Mesenchymal stem cell (in vitro differentiated cells and primary cell): Measurements from ENCODE around the gene PPIC.

ENCODE experiments used
- DNase-seq: peaks from one replicate; pipeline ENCODE4 v3.0.0-alpha.2; 2013
- H2AFZ ChIP-seq: one replicate; pipeline ENCODE4 v1.6.1; 2013; ENCODE audit warnings: low read depth, mild to moderate bottlenecking, control low read depth, inconsistent platforms, low read length, moderate library complexity
- H2AK5ac ChIP-seq: 2 replicates; pipeline ENCODE4 v1.6.1; 2013; ENCODE audit warnings: low read length, moderate library complexity, mild to moderate bottlenecking, inconsistent platforms; ENCODE audit not compliant: severe bottlenecking
- H2BK120ac ChIP-seq: one replicate; pipeline ENCODE4 v1.6.1; 2013; ENCODE audit warnings: low read depth, mild to moderate bottlenecking, inconsistent platforms, low read length, moderate library complexity
- H2BK12ac ChIP-seq, 2 experiments: one replicate each; pipeline ENCODE4 v1.6.1; 2013; ENCODE audit warnings: inconsistent platforms in 2 of 2, low read length in 2 of 2, mild to moderate bottlenecking in 2 of 2, moderate library complexity in 2 of 2, control low read depth in 1 of 2
- H2BK15ac ChIP-seq: one replicate; pipeline ENCODE4 v1.6.1; 2013; ENCODE audit warnings: mild to moderate bottlenecking, low read depth, inconsistent platforms; ENCODE audit not compliant: poor library complexity, severe bottlenecking
- H2BK5ac ChIP-seq: 2 replicates; pipeline ENCODE4 v1.6.1; 2013; ENCODE audit warnings: low read depth, mild to moderate bottlenecking, low read length, control low read depth, inconsistent platforms; ENCODE audit not compliant: poor library complexity, severe bottlenecking
- H3K14ac ChIP-seq, 2 experiments: one replicate each; pipeline ENCODE4 v1.6.1; 2013; ENCODE audit warnings: inconsistent platforms in 2 of 2, low read length in 2 of 2, control low read depth in 1 of 2, mild to moderate bottlenecking in 1 of 2, moderate library complexity in 1 of 2
- H3K18ac ChIP-seq, 2 experiments: one replicate each; pipeline ENCODE4 v1.6.1; 2013; ENCODE audit warnings: inconsistent platforms in 2 of 2, low read length in 2 of 2, control low read depth in 1 of 2, low read depth in 1 of 2, mild to moderate bottlenecking in 1 of 2
- H3K23ac ChIP-seq, 2 experiments: one replicate each; pipeline ENCODE4 v1.6.1; 2013; ENCODE audit warnings: inconsistent platforms in 2 of 2, low read length in 2 of 2, mild to moderate bottlenecking in 2 of 2, moderate library complexity in 2 of 2, control low read depth in 1 of 2
- H3K27ac ChIP-seq: 2 replicates; pipeline ENCODE4 v1.5.1; 2013; ENCODE audit warnings: mild to moderate bottlenecking, moderate library complexity, low read length, control low read depth, inconsistent platforms; ENCODE audit not compliant: poor library complexity, severe bottlenecking
- H3K27me3 ChIP-seq, 2 experiments: 2 replicates each; pipeline versions ENCODE4 v1.6.1 to v1.7.0; 2013; ENCODE audit warnings: low read length in 2 of 2, mild to moderate bottlenecking in 2 of 2, moderate library complexity in 2 of 2, control low read depth in 1 of 2, inconsistent platforms in 1 of 2; ENCODE audit not compliant: control insufficient read depth in 1 of 2, insufficient read depth in 1 of 2
- H3K36me3 ChIP-seq, 2 experiments: 2 replicates each; pipeline versions ENCODE4 v1.6.1 to v1.7.0; 2013; ENCODE audit warnings: low read length in 2 of 2, control low read depth in 1 of 2, inconsistent platforms in 1 of 2, low read depth in 1 of 2, mild to moderate bottlenecking in 1 of 2; ENCODE audit not compliant: insufficient read depth in 2 of 2, control insufficient read depth in 1 of 2
- H3K4ac ChIP-seq, 2 experiments: one replicate each; pipeline ENCODE4 v1.6.1; 2013; ENCODE audit warnings: inconsistent platforms in 2 of 2, low read length in 2 of 2, mild to moderate bottlenecking in 2 of 2, moderate library complexity in 2 of 2, control low read depth in 1 of 2, low read depth in 1 of 2
- H3K4me1 ChIP-seq: 2 replicates; pipeline ENCODE4 v1.6.1; 2013; ENCODE audit warnings: low read depth, low read length, control low read depth; ENCODE audit not compliant: control insufficient read depth, insufficient read depth
- H3K4me2 ChIP-seq: 2 replicates; pipeline ENCODE4 v1.6.1; 2013; ENCODE audit warnings: low read length, mild to moderate bottlenecking, inconsistent platforms; ENCODE audit not compliant: poor library complexity, severe bottlenecking
- H3K4me3 ChIP-seq, 2 experiments: 2 replicates each; pipeline versions ENCODE4 v1.5.1 to v1.7.0; 2013; ENCODE audit warnings: low read length in 2 of 2, mild to moderate bottlenecking in 2 of 2, control low read depth in 1 of 2, low read depth in 1 of 2; ENCODE audit not compliant: insufficient read depth in 1 of 2
- H3K79me1 ChIP-seq: replicated peaks from 2 replicates; pipeline ENCODE4 v1.6.1; 2013; ENCODE audit warnings: mild to moderate bottlenecking, control low read depth, low read length, inconsistent platforms; ENCODE audit not compliant: poor library complexity, severe bottlenecking
- H3K9ac ChIP-seq: 2 replicates; pipeline ENCODE4 v1.7.0; 2013; ENCODE audit warnings: mild to moderate bottlenecking, low read length, moderate library complexity
- H3K9me3 ChIP-seq: 2 replicates; pipeline ENCODE4 v1.7.0; 2013; ENCODE audit warnings: mild to moderate bottlenecking, low read length; ENCODE audit not compliant: control insufficient read depth
- H4K8ac ChIP-seq: one replicate; pipeline ENCODE4 v1.6.1; 2013; ENCODE audit warnings: inconsistent platforms, mild to moderate bottlenecking, low read length, moderate library complexity
- H4K91ac ChIP-seq: one replicate; pipeline ENCODE4 v1.6.1; 2013; ENCODE audit warnings: mild to moderate bottlenecking, low read length, inconsistent platforms
- WGBS: methylation state at CpG from one replicate; pipeline ENCODE4 v1.1.7; 2013; ENCODE audit warnings: mixed read lengths; 5-methylcytosine and 5-hydroxymethylcytosine counted together

PPIC gene

GRCh38 chr5:123035918-123036390, 571 bp downstream of the PPIC start:
- H2AFZ ChIP-seq = peak overlapping the region; percentile 87
- H2BK5ac ChIP-seq = peak overlapping the region; percentile 71
- peak overlapping the region; percentile 78 for H4K8ac ChIP-seq
- peak; percentile 57 for DNase-seq
- H2BK120ac ChIP-seq = no peak overlapping the region
- H3K36me3 ChIP-seq = peaks cover 0 to 3% of the 10 kb centered on the region in 2 experiments
- peak overlapping the region; percentile 59 to 69 for H3K18ac ChIP-seq
- peak overlapping the region in 1 of 2 experiments; percentile 86 for H3K23ac ChIP-seq
- H2BK12ac ChIP-seq = no peak overlapping the region
- H2BK15ac ChIP-seq = peak overlapping the region; percentile 90
- H3K4me1 ChIP-seq = peaks cover 7% of the 10 kb centered on the region
- H3K79me1 ChIP-seq = peaks cover 18% of the 10 kb centered on the region
- H3K4ac ChIP-seq = peak overlapping the region in 1 of 2 experiments; percentile 17
- H3K9me3 ChIP-seq = no peaks in the 10 kb centered on the region
- H2AK5ac ChIP-seq = no peak overlapping the region
- peak overlapping the region; percentile 68 for H3K4me2 ChIP-seq
- peak overlapping the region; percentile 40 for H3K27ac ChIP-seq
- peak overlapping the region; percentile 89 for H3K9ac ChIP-seq
- H3K4me3 ChIP-seq = peak overlapping the region; percentile 84 to 89
- H3K14ac ChIP-seq = no peak overlapping the region
- under 1% methylated on average over 36 of the region's 40 CpGs for WGBS
- H3K27me3 ChIP-seq = no peaks in the 10 kb centered on the region
- H4K91ac ChIP-seq = no peak overlapping the region

GRCh38 chr5:123035360-123035917, 1.1 kb downstream of the PPIC start:
- WGBS = under 1% methylated on average over 26 of the region's 27 CpGs

GRCh38 chr5:123033157-123033671, 3.3 kb downstream of the PPIC start:
- whole genome bisulfite sequencing = 93% methylated on average over 6 of the region's 6 CpGs
- DNase-seq = no peak
- no peak overlapping the region for H2AFZ ChIP-seq
- no peak overlapping the region for H3K4ac ChIP-seq
- H2BK5ac ChIP-seq = no peak overlapping the region
- no peak overlapping the region for H3K27ac ChIP-seq
- H2AK5ac ChIP-seq = no peak overlapping the region
- H4K91ac ChIP-seq = no peak overlapping the region
- H3K27me3 ChIP-seq = no peaks in the 10 kb centered on the region
- no peak overlapping the region for H3K4me2 ChIP-seq
- no peak overlapping the region for H3K23ac ChIP-seq
- no peak overlapping the region for H3K9ac ChIP-seq
- H2BK12ac ChIP-seq = no peak overlapping the region
- no peak overlapping the region for H2BK15ac ChIP-seq
- peaks cover 7% of the 10 kb centered on the region for H3K4me1 ChIP-seq
- no peak overlapping the region for H3K18ac ChIP-seq
- H3K36me3 ChIP-seq = peaks cover 5 to 13% of the 10 kb centered on the region in 2 experiments
- H3K79me1 ChIP-seq = peaks cover 24% of the 10 kb centered on the region
- H4K8ac ChIP-seq = no peak overlapping the region
- H3K4me3 ChIP-seq = no peak overlapping the region
- H3K9me3 ChIP-seq = no peaks in the 10 kb centered on the region
- H2BK120ac ChIP-seq = no peak overlapping the region
- H3K14ac ChIP-seq = no peak overlapping the region

More at GRCh38 chr5:123035360-123035917, 1.1 kb downstream of the PPIC start:
- Histone ChIP-seq H3K9me3 (no peaks in the 10 kb centered on the region), H3K27ac (no peak overlapping the region), H3K4me3 (peak overlapping the region; percentile 84 to 89), H3K79me1 (peaks cover 20% of the 10 kb centered on the region), H2AK5ac (no peak overlapping the region), H3K27me3 (no peaks in the 10 kb centered on the region), H3K4me1 (peaks cover 7% of the 10 kb centered on the region), H2BK12ac (no peak overlapping the region), H3K4me2 (peak overlapping the region; percentile 68), H3K4ac (no peak overlapping the region), H4K91ac (no peak overlapping the region), H4K8ac (no peak overlapping the region), H2BK15ac (no peak overlapping the region), H3K18ac (peak overlapping the region in 1 of 2 experiments; percentile 59), H3K23ac (no peak overlapping the region), H3K9ac (peak overlapping the region; percentile 89), H2AFZ (peak overlapping the region; percentile 87), H3K36me3 (peaks cover 0 to 3% of the 10 kb centered on the region in 2 experiments), H2BK5ac (no peak overlapping the region), H3K14ac (no peak overlapping the region), H2BK120ac (no peak overlapping the region)
- DNase-seq = peak; percentile 53

- H3K4me2 ChIP-seq = no peak overlapping the region
- peaks cover 15 to 59% of the 10 kb centered on the region in 2 experiments for H3K36me3 ChIP-seq
- no peak overlapping the region for H3K4ac ChIP-seq
- no peaks in the 10 kb centered on the region for H3K9me3 ChIP-seq
- H2BK5ac ChIP-seq = no peak overlapping the region
- WGBS = 95% methylated on average over 8 of the region's 9 CpGs
- H3K9ac ChIP-seq = no peak overlapping the region
- H3K14ac ChIP-seq = no peak overlapping the region
- H3K23ac ChIP-seq = no peak overlapping the region
- H2AFZ ChIP-seq = no peak overlapping the region
- no peak overlapping the region for H2BK15ac ChIP-seq
- H3K79me1 ChIP-seq = peaks cover 18% of the 10 kb centered on the region
- no peaks in the 10 kb centered on the region for H3K27me3 ChIP-seq
- no peak overlapping the region for H3K27ac ChIP-seq
- no peak overlapping the region for H3K18ac ChIP-seq
- no peak overlapping the region for H3K4me3 ChIP-seq
- DNase-seq = no peak
- H4K91ac ChIP-seq = no peak overlapping the region
- no peak overlapping the region for H2BK120ac ChIP-seq
- no peak overlapping the region for H2AK5ac ChIP-seq
- H2BK12ac ChIP-seq = no peak overlapping the region
- peaks cover 2% of the 10 kb centered on the region for H3K4me1 ChIP-seq
- no peak overlapping the region for H4K8ac ChIP-seq
Observed at GRCh38 chr5:123028222-123028621, 8.3 kb downstream of the PPIC start.
